DOHH2 (cell line): ENCODE results near the gene STX7.

Experiments
- H3F3A ChIP-seq: fragments of 200-600 bp; sonication (generic), shearing (Covaris generic); 2 replicates; pipeline ENCODE4 v1.6.0; 2016; ENCODE audit warnings: antibody characterized with exemption, mild to moderate bottlenecking; ENCODE audit not compliant: control insufficient read depth, insufficient read depth
- H3K27ac ChIP-seq: fragments of 200-600 bp; sonication (generic); 2 replicates; pipeline ENCODE4 v1.5.1; 2014; ENCODE audit warnings: low read depth, mild to moderate bottlenecking, low read length, moderate library complexity
- H3K27me3 ChIP-seq: fragments of 200-600 bp; sonication (generic); 2 replicates; pipeline ENCODE4 v1.6.1; 2014; ENCODE audit warnings: mild to moderate bottlenecking, low read length, mixed read lengths; ENCODE audit not compliant: control insufficient read depth
- H3K36me3 ChIP-seq: fragments of 200-600 bp; sonication (generic); 2 replicates; pipeline ENCODE4 v1.6.1; 2014; ENCODE audit warnings: mild to moderate bottlenecking, low read length, moderate library complexity, mixed read lengths; ENCODE audit not compliant: control insufficient read depth
- H3K4me1 ChIP-seq: fragments of 200-600 bp; sonication (generic); 2 replicates; pipeline ENCODE4 v1.6.1; 2014; ENCODE audit warnings: mild to moderate bottlenecking, low read length, mixed read lengths; ENCODE audit not compliant: control insufficient read depth
- H3K4me2 ChIP-seq: fragments of 200-600 bp; sonication (generic); 2 replicates; pipeline ENCODE4 v1.6.0; 2014; ENCODE audit warnings: mild to moderate bottlenecking, low read length, moderate library complexity
- H3K4me3 ChIP-seq: fragments of 200-600 bp; sonication (generic); 2 replicates; pipeline ENCODE4 v1.5.1; 2014; ENCODE audit warnings: mild to moderate bottlenecking, low read length, mixed read lengths
- H3K79me2 ChIP-seq: fragments of 200-600 bp; sonication (generic); 2 replicates; pipeline ENCODE4 v1.6.1; 2014; ENCODE audit warnings: mild to moderate bottlenecking, low read length, mixed read lengths; ENCODE audit not compliant: control insufficient read depth
- H3K9me2 ChIP-seq: fragments of 200-600 bp; sonication (generic); replicated peaks from 2 replicates; pipeline ENCODE4 v1.6.1; 2014; ENCODE audit warnings: mild to moderate bottlenecking, low read length, mixed read lengths; ENCODE audit not compliant: control insufficient read depth
- H3K9me3 ChIP-seq: fragments of 200-600 bp; sonication (generic); 2 replicates; pipeline ENCODE4 v1.6.1; 2014; ENCODE audit warnings: antibody characterized with exemption, low read length, mixed read lengths; ENCODE audit not compliant: control insufficient read depth, insufficient read depth
- H4K20me1 ChIP-seq: fragments of 200-600 bp; sonication (generic); 2 replicates; pipeline ENCODE4 v1.6.0; 2014; ENCODE audit warnings: low read depth, mild to moderate bottlenecking, antibody characterized with exemption, low read length, moderate library complexity; ENCODE audit not compliant: control insufficient read depth, insufficient read depth
- EZH2phosphoT487 ChIP-seq: fragments of 200-600 bp; sonication (generic); IDR thresholded peaks from 2 replicates; pipeline ENCODE4 v1.6.1; 2017; ENCODE audit warnings: borderline replicate concordance, mild to moderate bottlenecking, antibody characterized with exemption, low read length, moderate library complexity, mixed read lengths
- TF ChIP-seq, protein P1 (sequence below): fragments of 200-600 bp; sonication (generic); IDR thresholded peaks from one replicate; pipeline ENCODE4 v1.5.1; 2014; ENCODE audit warnings: antibody characterized with exemption, mild to moderate bottlenecking, low read depth, low read length; ENCODE audit not compliant: poor library complexity, severe bottlenecking

Gene STX7

GRCh38 chr6:132412656-132413498, 100.0 kb downstream of the STX7 start:
- no peak overlapping the region for H3K27ac ChIP-seq
- H3K79me2 ChIP-seq = no peaks in the 10 kb centered on the region
- no peaks in the 10 kb centered on the region; the same call in 1 of the 2 replicates for H3K4me1 ChIP-seq
- TF ChIP-seq, protein P1, sequence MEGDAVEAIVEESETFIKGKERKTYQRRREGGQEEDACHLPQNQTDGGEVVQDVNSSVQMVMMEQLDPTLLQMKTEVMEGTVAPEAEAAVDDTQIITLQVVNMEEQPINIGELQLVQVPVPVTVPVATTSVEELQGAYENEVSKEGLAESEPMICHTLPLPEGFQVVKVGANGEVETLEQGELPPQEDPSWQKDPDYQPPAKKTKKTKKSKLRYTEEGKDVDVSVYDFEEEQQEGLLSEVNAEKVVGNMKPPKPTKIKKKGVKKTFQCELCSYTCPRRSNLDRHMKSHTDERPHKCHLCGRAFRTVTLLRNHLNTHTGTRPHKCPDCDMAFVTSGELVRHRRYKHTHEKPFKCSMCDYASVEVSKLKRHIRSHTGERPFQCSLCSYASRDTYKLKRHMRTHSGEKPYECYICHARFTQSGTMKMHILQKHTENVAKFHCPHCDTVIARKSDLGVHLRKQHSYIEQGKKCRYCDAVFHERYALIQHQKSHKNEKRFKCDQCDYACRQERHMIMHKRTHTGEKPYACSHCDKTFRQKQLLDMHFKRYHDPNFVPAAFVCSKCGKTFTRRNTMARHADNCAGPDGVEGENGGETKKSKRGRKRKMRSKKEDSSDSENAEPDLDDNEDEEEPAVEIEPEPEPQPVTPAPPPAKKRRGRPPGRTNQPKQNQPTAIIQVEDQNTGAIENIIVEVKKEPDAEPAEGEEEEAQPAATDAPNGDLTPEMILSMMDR = no peak
- no peak for TF ChIP-seq EZH2phosphoT487
- H3K9me2 ChIP-seq = no peaks in the 10 kb centered on the region
- H3K9me3 ChIP-seq = peaks cover 14% of the 10 kb centered on the region
- H3K4me2 ChIP-seq = no peak overlapping the region
- no peaks in the 10 kb centered on the region for H4K20me1 ChIP-seq
- H3K4me3 ChIP-seq = no peak overlapping the region
- H3F3A ChIP-seq = no peaks in the 10 kb centered on the region
- H3K27me3 ChIP-seq = peaks cover 11% of the 10 kb centered on the region
- H3K36me3 ChIP-seq = no peaks in the 10 kb centered on the region

GRCh38 chr6:132411296-132411695, 101.6 kb downstream of the STX7 start:
- H3K9me2 ChIP-seq = no peaks in the 10 kb centered on the region

GRCh38 chr6:132410830-132411229, 102.1 kb downstream of the STX7 start:
- H3K27me3 ChIP-seq = peaks cover 11% of the 10 kb centered on the region

More at GRCh38 chr6:132411296-132411695, 101.6 kb downstream of the STX7 start:
- Histone ChIP-seq H3K4me3 (no peak overlapping the region), H3K27me3 (peaks cover 11% of the 10 kb centered on the region), H3K27ac (no peak overlapping the region), H3K36me3 (no peaks in the 10 kb centered on the region), H3K4me1 (no peaks in the 10 kb centered on the region; the same call in 1 of the 2 replicates), H3K9me3 (peaks cover 10% of the 10 kb centered on the region), H4K20me1 (no peaks in the 10 kb centered on the region), H3K4me2 (no peak overlapping the region), H3F3A (no peaks in the 10 kb centered on the region), H3K79me2 (no peaks in the 10 kb centered on the region)
- TF ChIP-seq EZH2phosphoT487 = no peak
- TF ChIP-seq, protein P1 = no peak

More at GRCh38 chr6:132410830-132411229, 102.1 kb downstream of the STX7 start:
- no peak for TF ChIP-seq EZH2phosphoT487
- TF ChIP-seq, protein P1 = no peak
- Histone ChIP-seq H3F3A (no peaks in the 10 kb centered on the region), H3K4me3 (no peak overlapping the region), H3K79me2 (no peaks in the 10 kb centered on the region), H3K27ac (no peak overlapping the region), H3K4me2 (no peak overlapping the region), H3K36me3 (no peaks in the 10 kb centered on the region), H3K4me1 (no peaks in the 10 kb centered on the region; the same call in 1 of the 2 replicates), H3K9me3 (peaks cover 5% of the 10 kb centered on the region; the same call in 1 of the 2 replicates), H4K20me1 (no peaks in the 10 kb centered on the region), H3K9me2 (no peaks in the 10 kb centered on the region)
